HUES48 (cell line): Measurements from ENCODE around the gene MBOAT7.

ENCODE experiments used
- H3K27ac ChIP-seq: one replicate; pipeline ENCODE4 v1.7.0; 2013; ENCODE audit warnings: low read depth, low read length, inconsistent platforms
- H3K27me3 ChIP-seq: 2 replicates; pipeline ENCODE4 v1.6.1; 2013; ENCODE audit warnings: mild to moderate bottlenecking, low read length; ENCODE audit not compliant: control insufficient read depth, insufficient read depth
- H3K36me3 ChIP-seq: 2 replicates; pipeline ENCODE4 v1.6.1; 2013; ENCODE audit warnings: low read length; ENCODE audit not compliant: control insufficient read depth, insufficient read depth
- H3K4me1 ChIP-seq: 2 replicates; pipeline ENCODE4 v1.6.1; 2013; ENCODE audit warnings: mild to moderate bottlenecking, low read length; ENCODE audit not compliant: control insufficient read depth, insufficient read depth
- H3K4me3 ChIP-seq: 2 replicates; pipeline ENCODE4 v1.5.1; 2013; ENCODE audit warnings: mild to moderate bottlenecking, low read depth, low read length
- H3K9ac ChIP-seq: 2 replicates; pipeline ENCODE4 v1.6.1; 2013; ENCODE audit warnings: mild to moderate bottlenecking, low read depth, low read length, moderate library complexity
- H3K9me3 ChIP-seq: 2 replicates; pipeline ENCODE4 v1.6.1; 2013; ENCODE audit warnings: low read length; ENCODE audit not compliant: control insufficient read depth, insufficient read depth

The MBOAT7 gene

GRCh38 chr19:54151362-54152035 lies 37.9 kb downstream of the MBOAT7 start:
- Histone ChIP-seq H3K4me1 (no peaks in the 10 kb centered on the region), H3K4me3 (no peak overlapping the region), H3K36me3 (peaks cover 95% of the 10 kb centered on the region), H3K27me3 (no peaks in the 10 kb centered on the region), H3K9ac (no peak overlapping the region), H3K9me3 (no peaks in the 10 kb centered on the region), H3K27ac (no peak overlapping the region)

- Histone ChIP-seq H3K27ac (no peak overlapping the region), H3K4me3 (no peak overlapping the region), H3K9me3 (no peaks in the 10 kb centered on the region), H3K36me3 (peaks cover 96% of the 10 kb centered on the region), H3K4me1 (no peaks in the 10 kb centered on the region), H3K27me3 (no peaks in the 10 kb centered on the region), H3K9ac (no peak overlapping the region)
Observed at GRCh38 chr19:54149021-54149812, 40.2 kb downstream of the MBOAT7 start.

- no peak overlapping the region for H3K27ac ChIP-seq
- H3K27me3 ChIP-seq, result no peaks in the 10 kb centered on the region
- H3K36me3 ChIP-seq, result peaks cover 96% of the 10 kb centered on the region
- no peak overlapping the region for H3K4me3 ChIP-seq
- no peaks in the 10 kb centered on the region for H3K9me3 ChIP-seq
- no peak overlapping the region for H3K9ac ChIP-seq
- no peaks in the 10 kb centered on the region for H3K4me1 ChIP-seq
Observed at GRCh38 chr19:54148158-54148557, 41.2 kb downstream of the MBOAT7 start.

- Histone ChIP-seq H3K9me3 (no peaks in the 10 kb centered on the region), H3K4me3 (no peak overlapping the region), H3K36me3 (peaks cover 96% of the 10 kb centered on the region), H3K27ac (no peak overlapping the region), H3K9ac (no peak overlapping the region), H3K27me3 (no peaks in the 10 kb centered on the region), H3K4me1 (no peaks in the 10 kb centered on the region)
Observed at GRCh38 chr19:54147676-54148075, 41.7 kb downstream of the MBOAT7 start.

- peaks cover 97% of the 10 kb centered on the region for H3K36me3 ChIP-seq
Observed at GRCh38 chr19:54145541-54146158, 43.7 kb downstream of the MBOAT7 start.

GRCh38 chr19:54142166-54142780 lies 47.1 kb downstream of the MBOAT7 start:
- Histone ChIP-seq H3K36me3 (peaks cover 83% of the 10 kb centered on the region), H3K4me1 (no peaks in the 10 kb centered on the region; the same call in 1 of the 2 replicates), H3K9me3 (no peaks in the 10 kb centered on the region), H3K27me3 (no peaks in the 10 kb centered on the region), H3K9ac (no peak overlapping the region), H3K27ac (no peak overlapping the region), H3K4me3 (no peak overlapping the region)

More at GRCh38 chr19:54145541-54146158, 43.7 kb downstream of the MBOAT7 start:
- Histone ChIP-seq H3K4me3 (no peak overlapping the region), H3K4me1 (no peaks in the 10 kb centered on the region), H3K27ac (no peak overlapping the region), H3K9ac (no peak overlapping the region), H3K9me3 (no peaks in the 10 kb centered on the region), H3K27me3 (no peaks in the 10 kb centered on the region)

- Histone ChIP-seq H3K27me3 (no peaks in the 10 kb centered on the region), H3K27ac (no peak overlapping the region), H3K36me3 (peaks cover 73% of the 10 kb centered on the region), H3K9me3 (no peaks in the 10 kb centered on the region), H3K9ac (no peak overlapping the region), H3K4me1 (peaks cover under 1% of the 10 kb centered on the region), H3K4me3 (no peak overlapping the region)
Observed at GRCh38 chr19:54141356-54141755, 48.0 kb downstream of the MBOAT7 start.

GRCh38 chr19:54138489-54139256 lies 50.7 kb downstream of the MBOAT7 start:
- H3K27me3 ChIP-seq, result no peaks in the 10 kb centered on the region
- H3K9me3 ChIP-seq, result no peaks in the 10 kb centered on the region
- H3K36me3 ChIP-seq, result peaks cover 47% of the 10 kb centered on the region
- H3K9ac ChIP-seq, result no peak overlapping the region
- peak overlapping the region; percentile 69 for H3K4me3 ChIP-seq
- H3K27ac ChIP-seq, result no peak overlapping the region
- peaks cover 7% of the 10 kb centered on the region for H3K4me1 ChIP-seq

- Histone ChIP-seq H3K27ac (peak within 1 kb of the TSS; percentile 95), H3K4me1 (peaks cover 7% of the 10 kb centered on the region), H3K9me3 (no peaks in the 10 kb centered on the region), H3K36me3 (peaks cover 39% of the 10 kb centered on the region), H3K4me3 (peak within 1 kb of the TSS; percentile 75), H3K27me3 (no peaks in the 10 kb centered on the region), H3K9ac (peak within 1 kb of the TSS; percentile 82)
Observed at GRCh38 chr19:54137699-54138488, 51.5 kb downstream of the MBOAT7 start, which contains the start of gene CNOT3. Gene CNOT3, plus strand, starts transcription at chr19:54137762. Its CDS starts 5,217 bp downstream, at chr19:54142979.
